ENCODE data around the gene ORM2.
A peak's percentile ranks its signal among the peaks of the same experiment; 100 is the strongest.

ORM2 gene

GRCh38 chr9:114370251-114370967 lies 40.7 kb downstream of the ORM2 start:
- no peak for DNase-seq (ENCODE audit: low read depth in 2 of 2)

DNA sequence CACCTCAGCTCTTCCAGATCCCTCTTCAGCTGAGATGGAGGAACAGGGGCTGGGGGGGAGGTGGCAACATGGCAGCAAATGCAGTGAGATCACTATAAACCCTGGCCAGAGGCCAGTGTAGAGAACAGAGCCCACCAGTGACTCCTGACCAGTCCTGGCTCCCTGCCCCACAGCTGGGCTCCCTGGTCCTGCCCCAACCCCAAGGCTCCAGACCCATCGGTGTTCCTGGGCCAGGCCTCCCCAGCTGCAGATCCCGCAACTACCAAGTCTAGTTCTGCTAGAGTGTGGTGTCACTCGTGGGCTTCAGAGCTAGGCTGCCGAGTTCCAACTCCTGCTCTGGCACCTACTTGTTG lies 41.3 kb downstream of the ORM2 start:
- DNase-seq (ENCODE audit: low read depth in 2 of 2): no peak

DNA sequence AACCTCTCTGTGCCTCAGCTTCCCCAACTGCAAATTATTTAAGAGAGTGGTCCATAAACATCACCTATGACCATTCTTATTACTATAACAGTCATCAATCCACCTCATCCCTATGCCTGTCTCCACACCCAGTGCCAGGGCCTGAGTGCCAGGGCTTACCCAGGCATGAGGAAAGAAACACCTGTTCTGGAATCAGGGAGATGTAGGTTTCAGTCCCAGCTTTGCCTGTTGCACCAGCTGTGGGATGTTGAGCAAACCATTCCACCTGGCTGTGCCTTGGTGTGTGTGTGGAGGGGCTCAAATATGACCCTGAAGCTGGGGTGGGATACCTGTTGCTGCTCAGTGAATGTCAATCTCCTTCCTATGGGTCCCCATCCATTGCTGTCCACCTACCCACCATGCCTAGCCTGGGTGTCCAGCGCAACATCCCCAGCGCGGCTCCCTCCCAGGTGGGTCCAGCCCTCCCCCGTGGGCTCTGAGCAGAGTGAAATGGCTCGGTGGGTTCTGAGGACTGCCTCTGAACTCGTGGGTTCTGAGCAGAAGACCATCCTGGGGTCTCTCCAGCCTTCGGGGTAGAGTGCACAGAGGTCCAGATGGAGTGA lies 41.8 kb downstream of the ORM2 start:
- no peak for DNase-seq (ENCODE audit: low read depth in 2 of 2)

GRCh38 chr9:114371973-114372917 lies 42.6 kb downstream of the ORM2 start:
- DNase-seq (ENCODE audit: low read depth in 2 of 2): no peak

DNA sequence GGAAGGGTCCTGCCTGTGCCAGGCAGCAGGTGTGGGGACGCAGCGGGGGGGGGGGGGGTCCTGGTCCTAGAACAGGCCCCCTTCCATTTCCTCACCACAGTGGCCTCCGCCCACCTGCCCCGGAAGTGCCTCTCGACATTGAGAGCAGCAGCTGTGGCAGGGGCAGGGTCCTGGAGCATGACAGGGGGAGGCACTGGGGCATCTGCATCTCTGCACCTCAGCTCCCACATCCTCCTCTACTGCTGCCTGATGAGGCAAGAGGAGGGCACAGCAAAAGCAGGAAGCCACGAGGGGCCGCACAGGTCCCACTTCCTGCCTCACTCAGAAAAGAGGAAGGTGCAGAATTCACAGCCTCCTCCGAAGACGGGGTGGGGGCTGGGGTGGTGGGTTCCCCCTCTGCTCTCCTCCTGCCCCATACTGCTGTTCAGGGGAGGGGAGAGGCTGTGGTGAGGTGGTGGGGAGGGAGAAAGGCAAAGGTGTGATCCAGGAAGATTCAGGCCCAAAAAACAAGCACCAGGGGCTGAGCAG lies 43.3 kb downstream of the ORM2 start:
- DNase-seq (ENCODE audit: low read depth in 2 of 2): peak; percentile 56 to 60

DNA sequence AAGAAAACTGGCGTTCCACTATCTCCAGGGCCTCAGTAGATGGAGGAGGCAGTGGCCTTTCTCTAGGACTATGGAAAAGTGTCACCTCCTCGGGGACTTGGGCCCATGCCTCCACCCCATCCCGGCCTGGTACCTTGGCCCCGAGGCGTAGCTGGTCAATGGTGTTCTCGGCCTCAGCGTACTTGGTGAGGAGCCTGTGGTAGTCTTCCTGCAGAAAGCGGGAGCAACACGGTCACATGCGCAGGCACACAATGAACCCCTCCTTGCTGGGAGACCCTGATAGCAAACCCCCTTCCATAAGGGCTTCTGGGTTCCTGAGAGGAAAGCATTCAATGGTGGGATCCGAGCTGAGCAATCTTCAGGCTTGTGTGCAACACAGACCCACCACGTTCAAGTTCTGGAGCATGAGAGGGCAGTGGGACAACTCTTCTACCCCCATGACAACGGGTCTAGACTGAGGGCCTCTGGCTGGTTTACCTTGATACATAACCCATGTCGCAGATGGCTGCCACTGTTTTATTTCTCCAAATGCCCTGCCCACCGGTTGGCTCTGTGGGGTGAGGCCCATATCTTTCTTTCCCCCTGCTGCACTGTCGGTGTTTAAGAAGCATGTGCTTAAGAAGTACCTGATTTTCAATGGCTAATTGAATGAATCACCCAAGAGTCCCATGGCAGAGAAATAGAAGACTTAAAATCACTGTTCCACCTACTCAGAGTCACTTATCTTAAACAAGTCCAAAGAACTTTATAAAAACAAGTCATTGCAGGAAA lies 44.5 kb downstream of the ORM2 start:
- DNase-seq (ENCODE audit: low read depth in 2 of 2): no peak

GRCh38 chr9:114374936-114375335 lies 45.3 kb downstream of the ORM2 start:
- DNase-seq (ENCODE audit: low read depth in 2 of 2): no peak

DNA sequence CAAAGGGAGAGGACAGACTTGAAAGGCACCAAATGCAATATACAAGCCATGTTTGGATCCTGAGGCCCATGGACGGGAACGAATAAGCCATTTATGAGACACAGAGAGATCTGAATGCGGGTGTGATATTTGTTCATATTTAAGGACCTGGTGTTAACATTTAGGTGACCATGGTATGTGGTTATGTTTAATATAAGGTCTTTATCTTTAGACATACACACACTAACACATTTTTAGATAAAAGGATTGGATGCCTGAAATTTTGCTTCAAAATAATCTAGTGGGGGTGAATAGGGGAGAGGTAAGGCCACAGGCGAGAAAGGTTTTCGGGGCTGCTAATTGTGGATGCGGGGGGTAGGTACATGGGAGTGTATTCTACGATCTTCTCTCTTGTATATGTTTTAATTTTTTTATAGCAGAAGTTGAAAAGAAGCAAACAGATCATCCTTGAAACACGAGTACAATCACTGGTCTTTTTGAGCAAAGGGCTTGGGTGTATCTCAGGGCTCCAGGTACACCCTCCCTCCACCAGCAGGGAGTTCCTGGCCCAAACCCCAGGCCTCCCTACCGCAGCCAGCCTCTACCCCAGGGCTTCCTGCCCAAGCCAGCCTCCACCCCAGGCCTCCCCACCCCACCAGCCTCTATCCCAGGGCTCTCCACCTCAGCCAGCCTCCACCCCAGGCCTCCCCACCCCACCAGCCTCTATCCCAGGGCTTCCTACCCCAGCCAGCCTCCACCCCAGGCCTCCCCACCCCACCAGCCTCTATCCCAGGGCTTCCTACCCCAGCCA lies 45.9 kb downstream of the ORM2 start:
- DNase-seq (ENCODE audit: low read depth in 2 of 2): no peak

DNA sequence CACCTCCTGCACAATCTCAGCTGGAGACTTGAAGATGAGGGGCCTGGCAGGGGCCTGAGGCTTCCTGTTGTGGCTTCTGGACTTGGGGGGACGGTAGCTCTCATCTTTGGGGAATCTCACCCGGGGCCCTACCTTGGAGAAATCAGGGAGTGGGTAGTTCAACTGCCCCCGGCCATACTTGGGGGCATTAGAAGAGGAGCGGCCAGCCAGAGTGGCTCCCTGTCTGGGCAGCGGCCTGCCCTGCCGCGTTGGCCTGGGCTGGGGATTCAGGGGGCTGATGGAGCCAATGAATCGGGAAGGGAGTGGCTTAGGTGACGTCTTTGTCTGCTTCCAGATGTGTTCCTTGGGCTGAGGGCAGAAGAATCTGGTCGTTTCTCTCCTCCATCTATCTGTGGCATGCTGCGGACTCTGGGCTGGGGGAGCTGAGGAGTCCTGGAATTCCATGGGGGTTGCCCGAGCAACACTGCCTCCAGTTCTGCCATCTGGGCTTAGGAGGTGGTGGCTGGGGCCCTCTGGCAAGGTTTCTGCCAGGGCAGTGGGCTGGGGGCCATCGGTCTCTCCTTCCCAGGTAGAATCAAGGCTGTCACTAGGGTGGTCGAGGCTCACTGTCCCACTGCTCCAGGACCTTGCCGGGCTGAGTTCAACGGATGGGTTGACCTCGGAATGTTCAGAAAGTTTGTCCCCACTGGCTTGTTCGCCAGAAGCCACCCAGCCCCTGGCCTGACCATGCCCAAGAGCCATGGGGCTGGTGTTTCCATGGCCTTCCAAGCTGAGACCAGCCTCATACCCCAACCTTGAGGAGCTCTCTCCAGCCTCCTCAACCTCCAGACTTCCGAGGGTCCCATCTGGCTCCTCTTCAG lies 47.1 kb downstream of the ORM2 start:
- no peak for DNase-seq (ENCODE audit: low read depth in 2 of 2)

DNA sequence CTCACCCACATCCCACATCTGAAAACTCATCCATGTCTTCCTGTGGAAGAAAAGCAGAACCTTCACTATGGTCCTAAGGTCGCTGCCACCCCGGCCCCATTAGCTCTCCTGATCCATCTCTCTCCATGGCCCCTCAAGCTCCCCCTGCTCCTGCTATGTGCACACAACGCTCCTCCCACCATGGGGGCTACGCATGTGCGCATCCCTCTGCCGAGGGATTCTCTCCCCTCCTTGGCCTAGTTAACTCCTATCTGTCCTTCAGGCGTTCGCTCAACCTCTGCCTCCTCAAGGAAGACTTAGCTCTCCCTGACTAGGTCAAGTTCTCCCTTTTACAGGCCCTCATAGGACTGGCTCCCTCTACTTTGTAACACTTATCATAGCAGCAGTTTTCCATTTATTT lies 48.3 kb downstream of the ORM2 start:
- DNase-seq (ENCODE audit: low read depth in 2 of 2): no peak

DNA sequence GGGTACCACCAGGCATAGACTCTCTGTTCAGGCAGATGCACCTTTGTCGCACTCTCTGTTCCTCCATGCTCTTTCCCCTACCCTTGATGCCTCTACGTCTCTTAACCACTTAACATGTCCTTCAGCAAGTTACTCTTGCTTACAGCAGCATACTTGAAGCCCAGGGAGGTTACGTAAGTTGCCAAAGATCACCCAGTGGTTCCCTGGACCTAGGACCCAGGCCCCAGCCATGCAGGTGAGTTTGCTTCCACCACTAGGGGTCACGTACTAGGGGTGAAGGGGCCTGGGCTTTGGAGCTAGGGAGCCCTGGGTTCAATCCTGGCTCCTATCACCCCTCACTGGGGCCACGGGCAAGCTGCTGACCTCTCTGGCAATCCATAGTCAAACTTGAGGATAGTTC lies 49.2 kb downstream of the ORM2 start:
- no peak for DNase-seq (ENCODE audit: low read depth in 2 of 2)
